Stimulated activated CD8-positive, alpha-beta memory T cell treated with anti-CD3 and anti-CD28 coated beads, Interleukin-12 subunit alpha, Interleukin-12 subunit beta, amount 100 ng/mL, for 4 hours (primary cell): Measurements from ENCODE around the gene SLC48A1.

Source experiments
- DNase-seq: peaks from one replicate; pipeline ENCODE4 v3.0.0-alpha.2; 2020; ENCODE audit warnings: low read depth

The SLC48A1 gene

DNA sequence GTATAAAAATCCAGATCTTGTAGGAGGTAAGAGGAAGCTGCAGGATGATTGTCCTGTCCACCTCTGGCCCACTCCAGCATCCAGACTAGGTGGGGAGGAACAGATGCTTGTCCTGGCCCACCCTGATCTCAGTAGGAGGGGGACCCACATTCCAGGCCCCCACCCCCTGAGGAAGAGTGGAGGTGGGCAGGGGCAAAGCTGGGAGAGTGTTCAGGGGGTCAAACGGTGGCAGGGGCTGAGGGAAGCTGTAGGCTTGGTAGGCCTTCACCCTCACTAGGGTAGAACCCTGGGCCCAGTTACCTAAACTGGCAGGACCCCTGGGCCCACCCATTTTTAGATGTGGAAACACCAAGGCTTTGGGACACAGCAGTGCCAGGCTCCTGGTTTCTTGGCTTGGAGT, 4.1 kb downstream of the SLC48A1 start:
- no peak for DNase-seq

DNA sequence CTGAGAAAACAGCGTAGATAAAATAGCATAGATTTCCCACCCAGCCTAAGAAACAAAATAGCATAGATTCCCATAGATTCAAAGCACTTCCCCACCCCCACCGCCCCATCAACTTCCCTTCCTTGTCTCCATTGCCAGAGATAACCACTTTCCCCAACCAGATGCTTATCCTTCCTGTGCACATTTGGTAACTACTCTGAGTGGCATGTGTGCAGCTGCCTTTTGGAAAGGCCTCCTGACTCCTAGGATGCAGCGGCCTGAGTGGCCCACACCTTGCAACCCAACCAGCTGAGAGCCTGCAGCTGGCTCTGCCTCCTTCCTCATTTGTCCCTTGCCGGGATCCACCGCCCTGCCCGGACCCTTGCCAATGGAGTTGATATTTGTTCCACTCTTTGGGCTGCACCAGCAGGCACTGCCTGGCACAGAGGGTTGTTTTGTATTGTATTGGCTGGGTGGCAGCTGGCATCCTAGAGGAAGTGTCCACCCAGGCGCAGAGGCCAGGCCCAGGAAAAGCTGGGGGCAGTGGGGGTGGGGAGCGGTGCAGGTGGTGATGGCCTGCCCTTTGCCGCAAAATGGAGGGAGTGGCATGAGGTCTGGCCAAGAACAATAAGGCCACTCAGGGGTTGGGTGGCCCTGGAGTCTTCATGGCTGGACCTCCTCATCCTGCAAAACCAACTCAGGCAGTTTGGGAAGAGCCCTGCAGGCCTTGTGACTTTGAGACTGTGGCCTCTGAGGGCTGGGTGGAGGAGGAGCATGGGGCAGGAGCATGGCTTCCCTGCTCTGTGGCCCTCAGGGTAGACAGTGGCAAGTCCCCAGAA, 4.9 kb downstream of the SLC48A1 start:
- no peak for DNase-seq

DNA sequence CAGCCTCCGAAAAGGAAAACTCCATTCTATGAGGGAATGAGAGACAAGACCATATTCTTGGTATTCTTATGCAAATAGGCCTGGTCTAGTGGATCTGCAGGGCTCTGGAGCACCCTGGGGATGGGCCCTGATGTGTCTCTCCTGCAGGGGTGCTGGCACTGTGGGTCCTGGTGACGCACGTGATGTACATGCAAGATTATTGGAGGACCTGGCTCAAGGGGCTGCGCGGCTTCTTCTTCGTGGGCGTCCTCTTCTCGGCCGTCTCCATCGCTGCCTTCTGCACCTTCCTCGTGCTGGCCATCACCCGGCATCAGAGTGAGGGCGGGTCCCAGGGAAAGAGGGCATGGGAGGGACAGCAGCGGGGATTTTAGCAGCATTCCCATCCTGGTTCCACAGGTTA, 5.8 kb downstream of the SLC48A1 start:
- DNase-seq, result no peak

DNA sequence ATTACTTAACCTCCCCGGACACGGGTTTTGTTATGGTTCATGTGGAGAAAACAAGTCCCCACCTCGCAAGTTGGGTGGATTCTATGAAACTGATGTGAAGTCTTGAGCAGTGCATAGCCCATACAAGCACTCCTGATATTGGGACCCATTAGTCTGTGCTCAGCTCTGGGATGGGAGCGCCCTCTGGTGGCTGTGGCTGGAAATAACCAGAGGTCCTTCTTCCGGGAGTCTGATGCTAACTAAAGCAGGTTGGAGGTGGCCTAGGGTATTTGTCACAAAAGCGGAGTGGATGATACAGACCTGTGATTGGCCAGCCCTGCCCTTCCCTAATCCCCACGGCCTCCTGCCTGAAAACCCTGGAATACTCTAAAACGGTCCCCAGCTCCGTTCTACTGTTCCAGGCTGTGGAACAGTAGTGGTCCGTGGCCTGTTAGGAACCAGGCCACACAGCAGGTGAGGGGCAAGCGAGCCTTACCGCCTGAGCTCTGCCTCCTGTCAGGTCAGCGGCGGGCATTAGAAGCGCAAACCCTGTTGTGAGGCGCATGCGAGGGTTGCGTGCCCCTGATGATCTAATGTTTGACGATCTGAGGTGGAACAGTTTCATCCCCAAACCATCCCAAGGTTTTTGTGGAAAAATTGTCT, 6.4 kb downstream of the SLC48A1 start:
- DNase-seq, result peak; percentile 82

DNA sequence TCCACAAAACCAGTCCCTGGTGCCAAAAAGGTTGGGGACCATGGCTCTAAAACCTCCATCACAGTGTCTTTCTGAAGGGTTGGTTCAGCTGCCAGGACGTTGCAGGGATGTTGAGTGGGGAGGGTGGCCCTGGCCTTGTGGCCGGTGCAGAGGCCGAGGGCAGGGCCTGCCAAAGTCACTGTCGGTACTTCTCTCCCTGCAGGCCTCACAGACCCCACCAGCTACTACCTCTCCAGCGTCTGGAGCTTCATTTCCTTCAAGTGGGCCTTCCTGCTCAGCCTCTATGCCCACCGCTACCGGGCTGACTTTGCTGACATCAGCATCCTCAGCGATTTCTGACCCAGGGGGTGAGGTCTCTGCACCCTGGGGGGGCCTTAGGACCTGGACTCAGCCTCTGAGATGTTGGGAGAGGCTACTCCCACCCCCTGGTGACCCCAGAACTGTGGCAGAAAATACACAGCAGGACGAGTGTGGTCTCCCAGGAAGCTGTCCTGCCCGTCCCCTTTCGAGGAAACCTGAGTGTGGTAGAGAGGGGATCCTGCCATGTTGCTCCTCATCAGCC, 7.0 kb downstream of the SLC48A1 start:
- DNase-seq, result no peak

DNA sequence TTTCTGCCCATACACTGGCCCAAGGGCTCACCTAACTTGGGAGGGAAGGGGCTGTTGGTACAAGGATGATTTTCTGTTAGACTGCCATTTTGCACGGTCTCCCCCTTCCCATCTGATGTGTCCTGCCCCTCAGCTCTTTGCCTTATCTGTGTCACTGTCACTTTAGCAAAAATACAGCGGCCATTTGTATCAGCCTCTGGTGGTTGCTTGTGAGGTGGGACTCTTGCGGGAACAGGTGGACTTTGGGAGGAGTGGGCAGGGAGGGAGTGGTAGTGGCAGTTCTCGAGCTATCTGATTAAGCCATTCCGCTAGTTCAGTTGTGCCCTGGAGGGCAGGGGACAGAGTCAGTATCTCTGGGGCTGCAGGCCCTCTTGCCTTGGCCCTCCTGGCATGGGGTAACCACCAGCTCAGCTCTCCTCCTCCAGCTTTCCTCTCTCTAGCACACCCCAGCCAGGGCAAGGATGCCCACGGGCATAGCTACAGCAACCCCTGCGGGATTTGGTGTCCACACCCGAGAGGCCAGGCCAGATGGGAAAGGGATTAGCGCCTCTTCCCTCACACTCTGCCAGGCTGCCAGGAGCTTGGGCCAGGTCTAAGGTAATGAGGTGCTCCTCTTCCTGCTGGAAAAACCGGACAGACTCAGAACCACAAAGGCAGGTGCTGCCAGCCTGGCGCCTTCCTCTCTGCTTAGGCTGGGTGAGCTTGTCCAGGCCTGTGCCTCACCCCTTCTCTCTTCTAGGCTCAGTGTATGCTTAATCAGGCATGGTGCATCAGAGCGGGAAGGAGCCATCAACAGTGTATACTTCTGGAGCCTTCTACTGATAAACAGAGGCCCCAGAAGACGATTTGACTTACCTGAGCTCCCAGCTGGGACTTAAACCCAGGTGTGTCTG, 8.7 kb downstream of the SLC48A1 start:
- no peak for DNase-seq

DNA sequence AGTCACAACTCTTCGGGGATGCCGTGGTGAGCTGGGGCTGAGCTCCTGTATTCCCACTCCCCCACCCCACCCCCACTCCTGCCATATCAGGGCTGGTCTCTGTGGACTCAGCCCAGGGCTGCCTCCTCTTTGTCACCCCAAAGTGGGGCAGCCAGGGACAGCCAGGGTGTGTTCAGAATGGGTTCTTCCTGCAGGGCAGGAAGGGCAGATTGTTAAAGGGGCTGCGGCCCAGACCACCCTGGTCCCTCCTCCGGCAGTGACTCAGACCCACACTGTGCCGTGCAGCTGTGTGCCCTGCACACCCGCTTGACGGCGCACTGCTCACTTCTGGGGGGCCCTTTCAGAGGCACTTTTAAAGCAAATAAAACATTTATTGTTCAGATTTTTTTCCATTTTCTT, 9.3 kb downstream of the SLC48A1 start:
- DNase-seq, result no peak

DNA sequence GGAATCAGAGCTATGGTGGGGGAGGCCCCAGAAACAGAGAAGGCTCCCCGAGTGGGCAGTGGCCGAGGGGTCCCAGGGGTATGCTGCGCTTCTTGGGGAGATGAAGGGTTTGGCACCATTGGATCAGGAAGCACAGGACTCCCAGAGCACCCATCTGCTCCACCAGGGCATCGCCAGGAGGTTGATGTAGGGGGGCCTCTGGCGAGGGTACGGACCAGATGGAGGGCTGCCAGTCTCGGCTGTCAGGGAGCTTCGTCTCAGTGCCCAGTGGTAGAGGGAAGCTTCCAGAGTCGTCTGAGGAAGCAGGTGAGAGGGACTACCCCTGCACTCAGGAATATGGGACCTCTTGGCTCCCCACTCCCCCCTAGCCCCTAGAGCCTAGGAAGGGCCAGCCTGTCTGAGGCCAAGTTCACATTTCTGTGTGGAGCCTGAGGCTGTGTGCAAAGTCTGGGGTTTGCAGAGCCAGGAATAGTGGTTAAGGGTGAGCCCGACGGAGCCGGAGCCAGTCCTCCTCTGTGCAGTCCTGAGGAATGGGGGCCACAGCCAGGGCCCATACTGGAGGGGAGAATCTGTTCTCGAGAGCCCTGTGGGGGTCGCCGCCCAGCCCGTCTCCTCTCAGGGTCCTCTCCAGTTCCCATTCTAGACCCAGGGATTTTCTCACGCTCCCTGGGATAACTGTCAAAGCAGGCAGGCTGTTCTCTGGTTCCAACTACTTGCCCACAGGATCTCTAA, 10.2 kb downstream of the SLC48A1 start:
- no peak for DNase-seq

DNA sequence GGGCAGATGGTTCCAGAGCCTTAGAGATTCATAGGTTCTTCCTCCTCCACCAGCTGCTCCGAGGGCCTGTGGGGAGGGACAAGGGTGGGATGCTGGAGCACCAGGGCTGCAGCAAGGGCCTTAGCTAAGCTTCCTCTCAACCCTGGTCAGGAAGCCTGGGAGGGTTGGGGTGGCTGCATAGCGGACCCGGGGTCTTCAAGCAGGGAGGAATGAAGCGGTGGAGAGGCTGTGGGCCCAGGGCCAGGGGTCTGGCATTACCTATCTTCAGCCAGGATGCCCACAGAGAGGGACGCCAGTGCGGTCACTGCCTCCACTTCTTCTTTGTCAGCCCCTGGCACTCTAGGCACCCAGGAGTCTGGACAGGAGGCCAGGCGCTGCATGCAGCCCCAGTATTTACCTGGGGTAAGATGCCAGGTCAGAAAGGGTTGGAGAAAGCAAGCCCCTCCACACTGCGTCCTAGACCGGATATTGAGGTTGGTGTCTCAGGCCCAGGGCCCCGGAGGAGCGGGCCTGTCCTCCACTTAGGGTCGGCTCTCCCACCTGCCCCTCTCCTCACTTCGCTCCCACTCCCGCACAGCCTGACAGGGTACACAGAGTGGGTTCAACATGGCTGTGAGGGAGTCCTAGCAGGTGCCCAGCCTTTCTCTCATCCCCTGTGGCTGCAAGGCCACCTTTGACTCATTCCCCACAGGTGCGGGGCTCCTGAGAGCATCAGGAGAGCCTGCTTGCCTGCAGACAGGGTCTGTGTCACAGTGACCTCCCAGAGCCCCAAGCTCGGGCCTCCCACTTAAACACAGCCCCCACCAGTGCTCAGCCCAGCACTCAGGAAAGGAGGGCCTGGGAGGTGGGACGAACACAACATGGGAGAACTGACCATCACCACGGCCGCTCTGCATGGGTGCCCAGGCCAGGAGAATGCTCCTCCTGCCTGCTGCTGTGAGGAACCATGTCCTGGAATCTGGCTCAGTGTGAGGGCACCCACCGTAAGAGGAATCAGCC, 11.1 kb downstream of the SLC48A1 start:
- DNase-seq, result no peak

DNA sequence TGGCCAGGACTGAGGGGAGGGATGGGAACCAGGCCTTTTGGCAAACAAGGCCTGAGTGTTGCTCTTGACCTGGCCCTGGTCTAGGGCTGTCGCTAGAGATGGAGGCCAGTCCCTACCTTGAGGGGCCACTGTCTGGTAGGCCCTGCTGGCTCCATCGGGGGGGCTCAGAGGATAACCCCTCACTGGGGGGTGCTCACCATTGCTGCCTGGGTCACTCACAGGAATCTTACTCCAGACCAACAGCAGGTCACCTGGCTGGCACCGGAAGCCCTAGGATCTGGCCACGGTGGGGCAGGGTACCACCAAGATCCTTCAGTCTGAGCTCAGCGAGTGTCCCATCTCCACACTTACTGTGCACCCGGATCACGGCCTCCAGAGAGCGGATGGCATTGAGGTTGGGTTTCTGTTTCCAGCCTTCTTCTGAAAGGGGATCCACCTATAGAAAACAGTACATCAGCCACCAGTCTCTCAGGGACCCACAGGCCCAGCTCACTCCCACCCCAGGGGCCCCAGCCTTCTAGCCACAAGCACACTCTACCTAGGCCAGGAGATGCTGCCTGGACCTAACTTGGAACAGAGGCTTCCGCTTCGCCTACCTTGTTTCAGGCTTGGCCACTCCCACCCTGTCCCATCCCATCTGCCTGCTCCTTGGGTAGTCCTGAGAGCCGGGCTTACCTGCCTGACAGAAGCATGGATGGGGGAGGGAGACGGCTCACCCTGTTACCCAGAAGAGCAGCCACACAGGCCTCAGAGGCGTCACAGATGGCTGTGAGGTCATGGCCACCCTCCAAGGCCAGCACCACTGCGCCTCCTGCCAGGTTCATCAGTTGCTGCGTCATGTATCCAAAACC, 12.2 kb downstream of the SLC48A1 start:
- DNase-seq, result no peak

DNA sequence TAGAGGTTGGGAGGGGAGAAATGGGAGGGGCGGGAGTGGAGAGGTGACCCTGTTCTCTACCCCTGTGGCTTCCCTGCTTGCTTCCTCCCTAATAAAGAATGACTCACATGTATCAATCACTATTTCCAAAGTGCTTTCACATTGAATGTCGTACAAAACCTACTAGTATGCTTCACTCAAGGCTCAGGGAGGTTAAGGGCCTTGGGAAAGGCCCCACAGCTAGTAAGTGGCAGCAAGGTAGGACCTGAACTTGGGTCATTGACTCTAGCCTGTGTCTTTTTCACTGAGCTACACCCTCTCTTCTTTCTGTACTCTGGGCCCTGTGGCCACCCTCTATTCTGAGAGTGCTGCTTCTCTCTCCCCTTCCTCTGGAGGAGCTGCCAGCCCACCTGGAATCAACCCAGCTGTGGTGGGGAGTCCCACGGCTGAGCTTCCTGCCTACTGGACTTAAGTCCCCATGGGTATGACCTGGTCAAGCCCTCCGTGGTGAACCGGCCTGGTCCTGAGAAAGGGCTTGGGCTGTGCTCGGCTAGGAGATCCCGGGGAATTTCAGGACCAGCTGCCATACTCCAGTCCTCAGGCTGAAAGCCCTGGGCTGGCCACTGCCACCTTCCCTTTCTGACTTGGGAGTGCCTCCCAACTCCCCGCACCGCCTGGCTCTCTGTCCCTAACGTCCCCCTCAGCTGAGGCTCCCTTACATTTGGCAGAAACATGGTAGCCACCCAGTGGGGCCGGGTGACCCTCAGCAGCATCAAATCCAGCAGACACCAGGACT, 13.0 kb downstream of the SLC48A1 start:
- no peak for DNase-seq

DNA sequence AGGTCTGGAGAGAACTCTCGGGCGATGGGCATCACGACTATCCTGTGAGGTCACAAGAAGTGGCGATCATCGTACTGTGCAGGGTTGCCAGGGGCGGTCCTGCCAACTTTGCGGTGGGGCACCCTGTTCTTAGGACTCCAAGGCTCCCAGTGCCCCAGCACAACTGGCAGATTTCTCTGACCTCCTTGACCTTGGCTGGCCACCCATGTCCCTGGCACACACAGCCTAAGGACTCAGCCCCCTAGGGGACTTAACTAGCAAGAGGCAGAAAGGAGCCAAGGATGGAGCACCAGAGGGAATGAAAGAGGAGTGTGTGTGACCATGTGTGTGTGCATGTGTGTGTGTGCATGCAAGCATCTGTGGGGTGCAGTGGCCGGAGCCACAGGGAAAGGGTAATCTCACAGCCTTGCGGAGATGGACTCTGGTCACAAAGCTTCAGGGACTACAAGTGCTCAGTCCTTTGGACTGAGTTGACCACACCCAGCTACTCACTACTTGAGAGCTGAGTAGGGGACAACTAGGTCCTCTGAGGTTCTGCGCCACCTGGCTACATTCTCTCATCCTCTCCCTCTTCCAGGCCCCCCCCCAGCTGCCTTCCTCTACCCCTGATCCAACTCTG, 13.7 kb downstream of the SLC48A1 start:
- DNase-seq, result no peak

DNA sequence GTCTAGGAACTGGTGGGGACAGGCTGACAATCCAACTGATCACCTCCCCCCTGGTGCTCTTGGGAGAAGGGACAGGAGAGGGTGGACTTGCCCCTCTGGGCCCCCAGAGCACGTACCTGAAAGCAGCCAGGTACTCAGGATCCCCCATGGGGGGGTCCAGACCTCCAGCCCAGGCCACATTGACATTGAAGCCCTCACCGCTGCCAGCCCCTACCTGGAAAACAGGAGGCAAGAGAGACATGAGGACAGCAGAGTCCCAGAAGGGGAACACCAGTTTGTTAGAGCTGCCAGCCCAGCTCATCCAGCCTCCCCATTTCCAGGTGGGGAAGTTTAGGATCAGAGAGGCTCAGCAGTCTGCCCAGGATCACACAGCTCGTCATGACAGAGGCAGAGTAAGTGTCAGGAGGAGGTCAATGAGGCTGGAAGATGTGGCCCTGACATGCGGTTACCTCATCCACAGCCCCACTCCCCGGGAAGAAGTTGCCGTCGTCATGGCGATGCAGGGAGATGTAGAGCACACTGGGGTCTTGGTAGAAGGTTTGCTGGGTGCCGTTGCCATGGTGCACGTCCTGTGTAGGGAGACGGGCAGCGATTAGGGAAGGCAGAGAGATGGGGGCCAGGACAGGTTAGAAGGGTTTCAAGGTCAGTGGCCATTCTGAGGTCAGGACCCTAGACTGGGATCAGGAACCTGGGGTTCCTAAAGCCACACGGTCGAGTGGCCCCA, 14.7 kb downstream of the SLC48A1 start:
- DNase-seq, result no peak

DNA sequence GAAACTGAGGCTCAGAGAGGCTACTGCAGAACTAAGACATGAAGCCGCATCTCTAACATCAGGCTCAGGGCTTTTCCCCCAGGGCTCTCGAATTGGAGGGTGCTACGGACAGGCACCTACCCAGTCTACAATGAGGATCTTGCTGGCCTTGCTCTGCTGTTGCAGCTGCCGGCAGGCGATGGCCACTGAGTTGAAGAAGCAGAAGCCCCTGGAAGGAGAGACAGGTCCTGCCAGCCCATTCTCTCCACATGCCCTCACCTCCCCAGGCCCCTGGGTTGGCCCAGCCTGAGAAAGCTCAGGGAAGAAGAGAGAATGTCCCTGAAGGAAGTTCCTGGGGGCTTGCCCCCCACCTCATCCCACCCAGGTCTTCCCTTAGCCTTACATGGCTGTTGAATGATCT, 16.1 kb downstream of the SLC48A1 start:
- DNase-seq, result no peak

DNA sequence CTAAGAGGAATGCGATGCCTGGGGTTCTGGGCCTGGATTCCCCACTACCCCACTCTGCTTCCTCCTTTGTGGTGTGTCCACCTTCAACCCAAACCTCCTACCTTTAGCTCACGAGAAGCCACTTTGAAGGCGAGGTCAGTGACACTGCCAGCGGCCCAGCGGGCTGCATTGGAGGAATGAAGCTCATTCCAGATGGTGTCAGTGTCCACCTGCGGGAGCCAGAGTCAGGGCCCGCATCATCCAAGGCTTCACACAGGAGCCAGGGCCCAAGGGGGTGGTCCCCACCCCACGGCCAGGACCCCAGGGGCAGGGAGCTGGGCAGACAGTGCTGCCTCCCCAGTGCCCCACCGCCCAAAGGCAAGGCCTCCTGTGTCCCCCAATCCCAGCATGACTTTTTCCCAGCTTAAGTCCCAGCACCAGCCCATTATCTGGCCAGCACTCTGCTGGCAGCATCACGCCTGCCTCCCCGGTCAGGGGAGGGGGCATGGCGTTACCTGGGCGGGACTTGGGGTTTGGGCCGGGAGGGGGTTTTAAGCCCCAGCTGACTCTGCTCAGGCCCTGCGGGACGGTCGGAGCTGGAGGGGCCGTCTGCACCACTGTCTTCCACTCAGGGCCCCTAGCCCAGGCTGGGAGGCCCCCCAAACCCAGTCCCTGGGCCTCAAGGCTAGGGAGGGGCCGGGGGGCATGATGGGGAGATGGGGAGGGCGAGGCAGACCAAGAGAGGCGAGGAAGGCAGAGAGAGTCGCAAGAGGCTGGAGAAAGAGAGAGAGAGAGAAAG, 16.9 kb downstream of the SLC48A1 start:
- no peak for DNase-seq

DNA sequence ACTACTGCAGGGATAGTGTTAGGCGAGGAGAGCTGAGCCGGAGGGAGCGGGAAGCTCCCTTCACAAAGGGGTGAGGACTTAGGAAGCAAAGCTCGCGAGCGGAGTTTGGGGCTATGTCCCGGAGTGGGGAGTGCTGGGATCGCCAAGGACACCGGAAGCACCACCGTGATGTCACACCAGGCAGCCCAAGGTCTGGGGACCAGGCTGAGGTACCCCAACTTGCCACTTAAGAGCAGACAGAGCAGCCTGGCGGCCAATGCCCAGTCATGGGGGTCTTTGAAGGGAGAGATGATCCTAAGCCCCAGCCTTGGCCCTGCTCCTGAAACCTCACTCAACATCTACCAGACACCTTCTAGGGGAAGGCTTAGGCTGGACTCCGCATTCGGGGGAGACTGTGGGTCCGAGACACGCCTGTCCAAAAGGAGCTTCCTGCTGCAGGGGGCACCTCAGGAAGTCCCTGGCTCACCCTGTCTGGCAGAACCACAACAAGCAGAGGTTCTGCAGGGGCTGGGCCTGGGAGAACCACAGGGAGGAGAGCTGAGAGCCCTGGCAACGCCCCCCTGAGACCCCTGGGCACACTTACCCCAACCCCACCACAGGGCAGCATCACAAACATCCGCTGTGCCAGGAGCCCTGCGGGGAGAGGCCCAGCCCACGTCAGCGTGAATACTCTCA, 17.8 kb downstream of the SLC48A1 start:
- DNase-seq, result no peak
